Motor neuron (in vitro differentiated cells): ENCODE results near the gene RABGAP1L. TPM values are rescaled to one million over a fixed set of nuclear protein-coding genes. Genes with fewer than 3 reads are reported as not detected.

Experiments used
- ATAC-seq, 8 experiments: fragments of 200-7000 bp; cut with Tn5 transposase; replicated peaks in 6 of 8; 2 replicates each; pipeline ENCODE4 v1.8.0; 2021; ENCODE audit warnings: mild to moderate bottlenecking in 8 of 8, moderate library complexity in 8 of 8
- H3K27ac ChIP-seq, 2 donors: fragments of 250-450 bp; sonication (Bioruptor Pico); 2 replicates each; pipeline ENCODE4 v1.9.0; 2021; ENCODE audit warnings: antibody characterized with exemption in 2 of 2, mild to moderate bottlenecking in 2 of 2, moderate library complexity in 1 of 2
- H3K4me1 ChIP-seq, 2 donors: fragments of 250-450 bp; sonication (Bioruptor Pico); replicated peaks in 1 of 2; 2 replicates each; pipeline ENCODE4 v1.6.1; 2021; ENCODE audit warnings: antibody characterized with exemption in 2 of 2, mild to moderate bottlenecking in 2 of 2, moderate library complexity in 1 of 2
- H3K4me3 ChIP-seq, 5 donors: fragments of 250-450 bp; sonication (Bioruptor Pico); 2 replicates each; pipeline ENCODE4 v1.9.0; 2021; ENCODE audit warnings: antibody characterized with exemption in 5 of 5, mild to moderate bottlenecking in 5 of 5, moderate library complexity in 4 of 5
- WGBS, 10 experiments: fragments of 450-650 bp; shearing (Covaris generic); methylation state at CpG; one replicate each; pipeline ENCODE4 v1.0.0; 2022; 5-methylcytosine and 5-hydroxymethylcytosine counted together
- in situ Hi-C, 9 experiments: fragments of 400-800 bp; cut with MboI; loops; one replicate each; pipeline ENCODE4 v1.15.0; 2021; ENCODE audit warnings: low sequenced_read_pairs in 9 of 9, low pct_unique_long_range_greater_than_20kb in 2 of 9; ENCODE audit not compliant: unreplicated experiment in 9 of 9
- total RNA-seq, 8 experiments: library from RNA; unstranded; fragments of 300-600 nt; gene quantifications; 2 replicates each; pipeline versions ENCODE4 v1.2.3 to v1.2.4, GENCODE V29; 2022

The RABGAP1L gene
- total RNA-seq, 8 experiments from 2014 or later: 22.0 to 60.3 (median 45.3) TPM

- in situ Hi-C loops: no loop called here
- Histone ChIP-seq H3K4me3 (no peak overlapping the region), H3K27ac (no peak overlapping the region), H3K4me1 (peaks cover 0 to 9% of the 10 kb centered on the region in 2 donors)
- 20 to 96% (median 88%) methylated on average over 1 to 3 of the region's 3 CpGs for WGBS, 10 experiments
- peak in 3 of 8 experiments; percentile 10 to 73 (median 39) for ATAC-seq
Measured at GRCh38 chr1:174939775-174940545, 780.6 kb downstream of the RABGAP1L start.

GRCh38 chr1:174940646-174941175 lies 781.4 kb downstream of the RABGAP1L start:
- WGBS, 10 experiments: 23 to 100% (median 91%) methylated on average over 1 to 3 of the region's 3 CpGs
- no peak overlapping the region for H3K27ac ChIP-seq
- in situ Hi-C loops: no loop called here
- H3K4me3 ChIP-seq: no peak overlapping the region
- H3K4me1 ChIP-seq: peaks cover 0 to 9% of the 10 kb centered on the region in 2 donors
- ATAC-seq: no peak

GRCh38 chr1:174942547-174943255 lies 783.4 kb downstream of the RABGAP1L start:
- Histone ChIP-seq H3K27ac (no peak overlapping the region), H3K4me3 (no peak overlapping the region), H3K4me1 (peaks cover 0 to 9% of the 10 kb centered on the region in 2 donors)
- in situ Hi-C loops: no loop called here
- peak in 3 of 8 experiments; percentile 12 to 49 (median 21) for ATAC-seq
- WGBS, 10 experiments: 43 to 90% (median 72%) methylated on average over 1 to 2 of the region's 2 CpGs; no CpG with 5 or more reads in 3 of the 10 experiments

- Histone ChIP-seq H3K4me1 (peaks cover 0 to 3% of the 10 kb centered on the region in 2 donors), H3K27ac (no peak overlapping the region), H3K4me3 (no peak overlapping the region)
- WGBS, 10 experiments: 50 to 94% (median 78%) methylated on average over 1 to 2 of the region's 2 CpGs; no CpG with 5 or more reads in 1 of the 10 experiments
- in situ Hi-C loops: no loop called here
- no peak for ATAC-seq
Measured at GRCh38 chr1:174946031-174946430, 786.7 kb downstream of the RABGAP1L start.

DNA sequence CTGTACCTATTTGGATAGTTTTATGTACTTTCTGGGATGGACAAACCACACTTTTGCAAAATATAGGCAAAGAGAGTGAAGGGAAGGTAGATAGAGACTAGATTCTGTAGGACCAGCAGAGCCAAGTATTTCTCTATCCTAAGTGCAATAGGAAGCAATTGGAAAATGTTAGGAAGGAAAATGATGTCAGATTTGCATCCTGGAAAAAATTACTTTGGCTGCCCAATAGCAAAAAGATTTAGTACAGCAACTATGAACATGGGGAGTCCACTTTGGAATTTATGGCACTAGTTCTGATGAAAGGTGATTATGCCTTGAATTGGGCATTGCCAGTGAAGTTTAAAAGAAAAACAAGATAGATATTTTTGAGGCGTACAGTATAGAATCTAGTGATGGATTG lies 789.7 kb downstream of the RABGAP1L start:
- H3K4me1 ChIP-seq: peaks cover 10 to 14% of the 10 kb centered on the region in 2 donors
- WGBS, 10 experiments: 67 to 100% (median 92%) methylated on average over 1 of the region's 1 CpG; no CpG with 5 or more reads in 2 of the 10 experiments
- H3K27ac ChIP-seq: no peak overlapping the region
- no peak overlapping the region for H3K4me3 ChIP-seq
- in situ Hi-C loops: no loop called here
- no peak for ATAC-seq

DNA sequence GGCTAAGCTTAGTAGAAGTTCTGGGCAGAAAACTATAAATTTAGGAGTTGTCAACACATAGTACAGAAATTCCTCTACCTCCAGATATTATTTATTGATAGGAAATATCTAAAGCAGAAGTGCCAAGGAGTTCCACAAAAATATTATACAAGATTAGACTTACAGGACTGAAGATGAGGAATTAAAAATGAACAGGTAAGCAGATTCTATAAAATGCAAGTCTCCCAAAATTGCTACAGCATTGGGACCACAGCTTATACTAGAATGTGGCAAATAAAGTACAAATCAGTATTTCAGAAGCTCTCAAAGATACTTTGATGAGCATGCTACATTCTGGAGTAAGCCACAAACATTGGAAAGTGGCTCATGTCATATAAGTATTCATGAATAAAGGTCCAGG lies 790.3 kb downstream of the RABGAP1L start:
- ATAC-seq: no peak
- no peak overlapping the region for H3K27ac ChIP-seq
- H3K4me3 ChIP-seq: no peak overlapping the region
- H3K4me1 ChIP-seq: peaks cover 14% of the 10 kb centered on the region in 2 donors
- in situ Hi-C loops: no loop called here

- ATAC-seq: peak in 6 of 8 experiments; percentile 5 to 72 (median 46)
- in situ Hi-C loops: no loop called here
- H3K4me3 ChIP-seq: no peak overlapping the region
- 37 to 77% (median 51%) methylated on average over 3 to 11 of the region's 11 CpGs for WGBS, 10 experiments
- H3K27ac ChIP-seq: no peak overlapping the region
- peaks cover 14% of the 10 kb centered on the region in 2 donors for H3K4me1 ChIP-seq
Measured at GRCh38 chr1:174953285-174954072, 794.2 kb downstream of the RABGAP1L start.

GRCh38 chr1:174954073-174954460 lies 794.7 kb downstream of the RABGAP1L start:
- H3K27ac ChIP-seq: no peak overlapping the region
- H3K4me1 ChIP-seq: peaks cover 14% of the 10 kb centered on the region in 2 donors
- peak in 6 of 8 experiments; percentile 14 to 89 (median 70) for ATAC-seq
- no peak overlapping the region for H3K4me3 ChIP-seq
- in situ Hi-C loops: no loop called here

DNA sequence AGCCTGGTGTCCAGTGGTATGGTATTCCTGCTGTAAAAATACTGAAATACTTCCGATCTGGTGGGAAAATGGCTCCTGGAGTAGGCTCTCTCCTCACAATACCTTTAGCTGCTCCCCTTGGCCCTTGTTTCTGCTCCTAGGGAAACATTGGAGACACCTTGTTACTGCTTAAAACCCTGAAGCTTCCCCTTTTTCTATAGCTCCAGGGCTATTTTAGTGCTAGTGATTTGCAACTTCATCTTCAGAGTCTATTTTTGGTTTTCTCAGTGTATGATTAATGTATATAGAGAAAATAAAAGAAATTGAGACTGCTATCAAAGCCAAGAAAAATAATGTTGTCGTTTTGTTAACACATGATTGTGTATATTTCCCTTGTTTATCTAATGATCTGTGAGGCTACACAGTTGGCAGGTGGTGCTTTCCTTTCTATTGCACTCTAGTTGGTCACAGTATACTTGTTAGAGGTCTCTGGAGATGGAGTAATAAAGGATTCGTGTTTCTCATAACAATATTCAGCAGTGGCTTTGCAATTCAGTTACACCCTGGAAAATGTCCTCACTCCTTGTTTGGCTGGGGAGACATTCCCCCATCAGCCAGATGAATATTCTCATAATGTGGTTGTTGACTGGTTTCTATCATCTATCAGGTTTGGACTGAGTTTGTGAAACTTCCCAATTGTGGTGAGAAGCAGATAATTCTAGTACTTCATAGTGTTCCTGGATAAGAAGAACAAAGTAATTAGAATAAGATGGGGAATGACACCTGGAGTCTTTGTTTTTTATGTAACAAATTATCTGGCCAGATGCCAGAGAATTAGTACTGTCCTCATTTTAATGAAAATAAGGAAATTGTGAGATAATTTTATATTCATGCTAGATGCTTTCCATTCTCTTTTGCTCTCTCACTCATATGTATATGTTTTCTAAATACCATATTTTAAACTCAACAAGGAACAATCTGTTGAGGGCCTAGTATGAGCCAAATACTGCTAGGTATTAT lies 795.6 kb downstream of the RABGAP1L start:
- Histone ChIP-seq H3K27ac (no peak overlapping the region), H3K4me3 (no peak overlapping the region), H3K4me1 (peaks cover 14% of the 10 kb centered on the region in 2 donors)
- in situ Hi-C loops: no loop called here
- whole genome bisulfite sequencing, 10 experiments: 0 to 100% (median 76%) methylated on average over 1 to 3 of the region's 3 CpGs; no CpG with 5 or more reads in 1 of the 10 experiments
- ATAC-seq: peak in 6 of 8 experiments; percentile 22 to 99 (median 58)

GRCh38 chr1:174956086-174956485 lies 796.8 kb downstream of the RABGAP1L start:
- H3K4me3 ChIP-seq: no peak overlapping the region
- 75 to 100% (median 92%) methylated on average over 1 to 3 of the region's 3 CpGs for WGBS, 10 experiments
- in situ Hi-C loops: no loop called here
- peaks cover 14% of the 10 kb centered on the region in 2 donors for H3K4me1 ChIP-seq
- ATAC-seq: no peak
- H3K27ac ChIP-seq: no peak overlapping the region

GRCh38 chr1:174956976-174957375 lies 797.7 kb downstream of the RABGAP1L start:
- no peak for ATAC-seq
- Histone ChIP-seq H3K4me1 (peaks cover 14% of the 10 kb centered on the region in 2 donors), H3K27ac (no peak overlapping the region), H3K4me3 (no peak overlapping the region)
- in situ Hi-C loops: no loop called here

- in situ Hi-C loops: no loop called here
- no peak overlapping the region for H3K27ac ChIP-seq
Measured at GRCh38 chr1:174957829-174958228, 798.5 kb downstream of the RABGAP1L start.

More at GRCh38 chr1:174957829-174958228, 798.5 kb downstream of the RABGAP1L start:
- ATAC-seq: no peak
- peaks cover 13 to 14% of the 10 kb centered on the region in 2 donors for H3K4me1 ChIP-seq
- no peak overlapping the region for H3K4me3 ChIP-seq
